Aorta (tissue), 5 donors: Measurements from ENCODE around the gene CITED2. TPM values are rescaled to one million over a fixed set of nuclear protein-coding genes. Genes with fewer than 3 reads are reported as not detected.

Experiments used
- ATAC-seq: fragments of 200-7000 bp; cut with Tn5 transposase; one replicate; pipeline ENCODE4 v1.9.1; 2022; ENCODE audit warnings: moderate library complexity; ENCODE audit not compliant: low FRiP score
- DNase-seq, 2 donors: peaks; one replicate each; pipeline ENCODE4 v3.0.0-alpha.2; 2020
- H3K27ac ChIP-seq, 2 donors: one replicate each; pipeline ENCODE4 v1.5.1; 2013; ENCODE audit warnings: low read length in 2 of 2, mild to moderate bottlenecking in 2 of 2, moderate library complexity in 2 of 2, control low read depth in 1 of 2, inconsistent platforms in 1 of 2, low read depth in 1 of 2
- H3K27me3 ChIP-seq, 2 donors: one replicate each; pipeline ENCODE4 v1.6.1; 2013; ENCODE audit warnings: control low read depth in 1 of 2, low read length in 1 of 2, mild to moderate bottlenecking in 1 of 2, moderate library complexity in 1 of 2; ENCODE audit not compliant: insufficient read depth in 2 of 2, control insufficient read depth in 1 of 2
- H3K36me3 ChIP-seq, 2 donors: one replicate each; pipeline ENCODE4 v1.6.1; 2013; ENCODE audit warnings: control low read depth in 1 of 2, low read length in 1 of 2, mild to moderate bottlenecking in 1 of 2; ENCODE audit not compliant: insufficient read depth in 2 of 2, control insufficient read depth in 1 of 2
- H3K4me1 ChIP-seq, 2 donors: one replicate each; pipeline ENCODE4 v1.6.1; 2013; ENCODE audit warnings: low read length in 2 of 2, control low read depth in 1 of 2, mild to moderate bottlenecking in 1 of 2, moderate library complexity in 1 of 2; ENCODE audit not compliant: insufficient read depth in 2 of 2, control insufficient read depth in 1 of 2
- H3K4me3 ChIP-seq, 2 donors: one replicate each; pipeline ENCODE4 v1.5.1; 2013; ENCODE audit warnings: low read length in 2 of 2, control low read depth in 1 of 2, mild to moderate bottlenecking in 1 of 2
- H3K9me3 ChIP-seq: one replicate; pipeline ENCODE4 v1.6.1; 2013; ENCODE audit warnings: mild to moderate bottlenecking, low read length; ENCODE audit not compliant: control insufficient read depth
- WGBS, 2 donors: extraction: QIAGEN DNeasy Blood & Tissue Kit; methylation state at CpG; one replicate each; pipeline ENCODE4 v1.1.7; 2013; 5-methylcytosine and 5-hydroxymethylcytosine counted together
- intact Hi-C, 2 donors: fragments of 100-400 bp; cut with DNase I; formaldehyde crosslinking; loops; one replicate each; pipeline versions ENCODE4 v1.14.2 to v1.15.0; 2022
- polyA plus RNA-seq, 2 donors: library from polyadenylated mRNA; stranded (reverse); fragments of 200-250 nt; gene quantifications; one replicate each; pipeline ENCODE4 v1.2.3, GENCODE V29; 2013
- total RNA-seq, 2 donors: library from RNA; stranded (reverse); fragmentation: NEBNext Ultra II Directional; extraction: Animal tissue kit (Norgen Biotek cat#: 25700); gene quantifications; one replicate each; pipeline ENCODE4 v1.2.1, GENCODE V29; 2021
- donor health status: healthy with polysubstance abuse.
- donor health status: Bipolar disorder and iron deficiency.
- donor health status: DM: no; HTN: no; CAD: no.
- donor health status: DM: no; HTN: no; CAD: no.
- donor health status: DM: yes; HTN: yes; CAD: no.

The CITED2 gene
- total and polyA plus RNA-seq, 4 donors, result 19.3 to 64.1 (median 53.5) TPM

DNA sequence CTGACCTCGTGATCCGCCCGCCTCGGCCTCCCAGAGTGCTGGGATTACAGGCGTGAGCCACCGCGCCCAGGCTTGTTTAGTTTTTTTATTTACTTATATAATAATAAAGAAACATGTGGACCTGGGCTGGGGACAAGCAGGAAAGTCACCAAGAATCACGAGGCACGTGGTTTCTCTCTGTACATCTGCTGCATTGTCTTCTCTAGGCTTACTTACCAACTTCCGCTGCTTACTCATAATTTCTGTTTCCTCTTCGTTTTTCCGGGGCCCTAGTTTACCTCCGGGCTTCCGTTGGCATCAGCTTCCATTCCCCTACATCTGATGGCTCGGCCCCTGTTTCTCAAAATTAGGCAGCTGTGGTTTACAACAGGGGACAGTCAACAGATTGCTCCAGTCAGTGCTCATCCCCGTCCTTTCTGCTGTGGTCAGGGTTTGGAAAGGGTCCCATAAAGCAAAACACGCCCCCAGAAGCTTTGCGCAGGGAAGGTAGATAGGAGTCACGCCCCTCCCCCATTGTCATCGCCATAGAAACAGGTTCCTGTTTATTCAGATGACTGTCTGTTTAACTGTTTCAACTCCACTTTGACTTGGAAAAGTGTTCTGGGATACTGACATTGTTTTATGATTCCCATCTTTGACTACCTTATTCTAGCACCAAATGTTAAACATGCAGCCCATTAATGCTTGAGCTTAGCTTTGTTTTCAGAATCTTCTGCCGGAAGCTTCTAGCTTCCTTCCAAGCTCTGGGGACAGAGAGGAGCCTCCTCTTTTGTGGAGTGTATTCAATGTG lies 50.7 kb downstream of the CITED2 start:
- Histone ChIP-seq H3K4me1 (no peaks in the 10 kb centered on the region), H3K27me3 (no peaks in the 10 kb centered on the region), H3K4me3 (no peak overlapping the region), H3K27ac (no peak overlapping the region), H3K9me3 (no peaks in the 10 kb centered on the region), H3K36me3 (no peaks in the 10 kb centered on the region)
- ATAC-seq (peak; percentile 79), DNase-seq (peak; percentile 77 to 88)
- WGBS, 2 donors, result 69 to 71% methylated on average over 21 of the region's 21 CpGs
- intact Hi-C loops, result loop anchor here in 1 of 2 donors (2.0 kb wide), 1 partner anchor 29 kb away; no protein-coding TSS in a partner anchor

Other genes with a start within 250 kb of the CITED2 start
- 10 to 100 TPM; 47.4 to 53.2 TPM for gene HECA, start 239.6 kb downstream of the CITED2 start, total RNA-seq
- 10 to 100 TPM; 12.4 to 28.7 TPM for gene HECA, start 239.6 kb downstream of the CITED2 start, polyA plus RNA-seq
- gene TXLNB, start 82.7 kb downstream of the CITED2 start, total RNA-seq, result 1 to 10 TPM; 1.5 to 3.4 TPM
- gene TXLNB, start 82.7 kb downstream of the CITED2 start, polyA plus RNA-seq, result under 1 TPM; 0.10 to 0.63 TPM